Endothelial cell of umbilical vein (primary cell): ENCODE results near the gene BTNL9.

Experiments
- CTCF ChIP-seq, 2 donors: IDR thresholded peaks; 1 replicate in 1 of 2; 2 replicates in 1 of 2; pipeline ENCODE4 v1.5.1; 2011; ENCODE audit warnings: low read length in 2 of 2, mild to moderate bottlenecking in 2 of 2, moderate library complexity in 2 of 2, control low read depth in 1 of 2, inconsistent platforms in 1 of 2, low read depth in 1 of 2; ENCODE audit not compliant: insufficient read depth in 1 of 2; ENCODE audit errors: extremely low read depth in 1 of 2
- EZH2 ChIP-seq: IDR thresholded peaks from 2 replicates; pipeline ENCODE4 v1.6.1; 2012; ENCODE audit warnings: borderline replicate concordance, low read depth, mild to moderate bottlenecking, moderate library complexity, low read length, inconsistent platforms; ENCODE audit not compliant: severe bottlenecking
- FOS ChIP-seq: IDR thresholded peaks from 2 replicates; pipeline ENCODE4 v1.6.1; 2011; ENCODE audit warnings: mild to moderate bottlenecking, low read length, moderate library complexity, borderline replicate concordance; ENCODE audit not compliant: insufficient read depth
- GATA2 ChIP-seq: IDR thresholded peaks from 2 replicates; pipeline ENCODE4 v1.7.0; 2011; ENCODE audit warnings: low read depth, mild to moderate bottlenecking, moderate library complexity, mixed read lengths, low read length; ENCODE audit not compliant: insufficient read length, insufficient read depth
- JUN ChIP-seq: IDR thresholded peaks from 2 replicates; pipeline ENCODE4 v1.6.1; 2011; ENCODE audit warnings: borderline replicate concordance, low read depth; ENCODE audit not compliant: insufficient read length, insufficient read depth
- MYC ChIP-seq: IDR thresholded peaks from one replicate; pipeline ENCODE4 v1.6.1; 2011; ENCODE audit warnings: mild to moderate bottlenecking, low read depth, low read length
- POLR2A ChIP-seq: IDR thresholded peaks from 2 replicates; pipeline ENCODE4 v1.6.1; 2012; ENCODE audit warnings: low read depth, mild to moderate bottlenecking, control low read depth, low read length
- POLR2AphosphoS5 ChIP-seq: IDR thresholded peaks from 2 replicates; pipeline ENCODE4 v1.6.1; 2012; ENCODE audit warnings: low read depth, mild to moderate bottlenecking, control low read depth, low read length, moderate library complexity; ENCODE audit not compliant: insufficient read depth
- TF ChIP-seq, protein P1 (sequence below): IDR thresholded peaks from 2 replicates; pipeline ENCODE4 v1.6.1; 2011; ENCODE audit not compliant: insufficient read depth, insufficient read length

DNA sequence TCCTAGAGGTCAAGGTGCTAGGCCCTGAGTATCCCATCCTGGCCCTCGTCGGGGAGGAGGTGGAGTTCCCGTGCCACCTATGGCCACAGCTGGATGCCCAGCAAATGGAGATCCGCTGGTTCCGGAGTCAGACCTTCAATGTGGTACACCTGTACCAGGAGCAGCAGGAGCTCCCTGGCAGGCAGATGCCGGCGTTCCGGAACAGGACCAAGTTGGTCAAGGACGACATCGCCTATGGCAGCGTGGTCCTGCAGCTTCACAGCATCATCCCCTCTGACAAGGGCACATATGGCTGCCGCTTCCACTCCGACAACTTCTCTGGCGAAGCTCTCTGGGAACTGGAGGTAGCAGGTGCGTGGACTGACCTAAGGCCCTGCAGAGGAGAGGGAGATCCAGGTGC, 7.9 kb downstream of the BTNL9 start:
- TF ChIP-seq CTCF (IDR thresholded peaks at IDR 0.05; ENCODE audit: extremely low read depth in 1 of 2, insufficient read depth in 1 of 2, low read depth in 1 of 2, low read length in 2 of 2) (no peak), POLR2A (no peak), GATA2 (no peak), EZH2 (no peak), MYC (no peak), POLR2AphosphoS5 (no peak), FOS (no peak), JUN (no peak)
- TF ChIP-seq, protein P1, sequence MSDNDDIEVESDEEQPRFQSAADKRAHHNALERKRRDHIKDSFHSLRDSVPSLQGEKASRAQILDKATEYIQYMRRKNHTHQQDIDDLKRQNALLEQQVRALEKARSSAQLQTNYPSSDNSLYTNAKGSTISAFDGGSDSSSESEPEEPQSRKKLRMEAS, result no peak
